ES-I3 (cell line): ENCODE data around the gene OR2H2.
A peak's percentile ranks its signal among the peaks of the same experiment; 100 is the strongest.

Experiments used
- H3K36me3 ChIP-seq: 2 replicates; pipeline ENCODE4 v1.6.1; 2013; ENCODE audit warnings: mild to moderate bottlenecking, low read length, control low read depth, moderate library complexity; ENCODE audit not compliant: insufficient read depth
- H3K4me1 ChIP-seq: 2 replicates; pipeline ENCODE4 v1.6.1; 2013; ENCODE audit warnings: mild to moderate bottlenecking, control low read depth, low read length; ENCODE audit not compliant: insufficient read depth
- H3K9ac ChIP-seq: 2 replicates; pipeline ENCODE4 v1.6.1; 2013; ENCODE audit warnings: low read depth, mild to moderate bottlenecking, low read length, moderate library complexity
- H3K9me3 ChIP-seq: 2 replicates; pipeline ENCODE4 v1.6.1; 2013; ENCODE audit warnings: mild to moderate bottlenecking, low read length, moderate library complexity; ENCODE audit not compliant: control insufficient read depth, insufficient read depth

The OR2H2 gene

DNA sequence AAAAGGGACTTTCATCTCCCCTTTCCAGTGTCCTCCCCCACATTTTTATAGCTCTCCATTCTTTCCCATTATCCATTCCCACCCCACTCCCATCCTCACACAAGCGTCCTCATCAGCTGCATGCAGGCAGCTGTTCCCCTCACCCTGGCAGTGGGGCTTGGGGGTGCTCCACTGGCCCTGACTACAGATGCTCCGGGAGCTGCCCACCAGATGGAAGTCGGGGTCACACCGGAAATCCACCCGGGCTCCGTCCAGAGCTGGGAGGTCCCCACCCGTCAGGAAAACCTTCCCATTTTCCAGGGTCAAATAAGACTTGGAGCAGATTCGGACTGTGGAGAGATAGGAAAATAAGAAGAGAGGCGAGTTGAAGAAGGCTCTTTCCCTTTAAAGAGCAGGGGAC is 45.4 kb downstream of the OR2H2 start:
- H3K4me1 ChIP-seq: peaks cover 28% of the 10 kb centered on the region
- no peaks in the 10 kb centered on the region for H3K36me3 ChIP-seq
- peak overlapping the region; percentile 32; the same call in 1 of the 2 replicates for H3K9ac ChIP-seq

DNA sequence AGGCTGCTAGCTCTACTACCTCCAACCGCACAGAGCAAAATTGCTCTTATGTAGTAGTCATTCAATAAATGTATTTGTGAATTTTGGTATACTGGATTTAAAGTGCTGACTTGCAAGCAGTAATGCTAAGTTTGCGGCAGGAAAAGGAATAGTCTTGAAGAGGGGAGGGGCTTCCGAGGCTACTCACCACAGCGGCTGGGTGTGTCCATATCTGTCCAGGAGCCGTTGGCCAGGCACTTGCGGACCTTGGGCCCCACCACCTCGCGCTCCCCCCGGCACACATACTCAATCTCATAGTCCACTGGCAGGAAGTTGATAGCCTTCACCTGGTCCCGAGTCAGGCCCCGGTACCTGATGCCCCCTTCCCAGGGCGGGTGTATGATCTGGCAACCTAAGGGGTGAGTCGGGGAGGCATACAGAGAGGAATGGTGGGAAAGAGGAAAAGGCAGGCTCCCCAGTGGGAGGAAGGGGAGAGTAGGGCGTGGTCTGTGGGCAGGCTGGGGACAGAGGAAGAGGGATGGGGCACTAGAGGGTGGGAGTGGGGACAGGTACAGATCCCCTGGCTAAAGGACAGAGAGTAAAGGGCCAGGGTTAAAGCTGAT is 46.4 kb downstream of the OR2H2 start:
- peak overlapping the region; percentile 63; the same call in 1 of the 2 replicates for H3K9ac ChIP-seq
- H3K9me3 ChIP-seq: no peaks in the 10 kb centered on the region
- H3K36me3 ChIP-seq: no peaks in the 10 kb centered on the region
- H3K4me1 ChIP-seq: peaks cover 18% of the 10 kb centered on the region

More for the DNA sequence above, 45.4 kb downstream of the OR2H2 start:
- H3K9me3 ChIP-seq: no peaks in the 10 kb centered on the region

DNA sequence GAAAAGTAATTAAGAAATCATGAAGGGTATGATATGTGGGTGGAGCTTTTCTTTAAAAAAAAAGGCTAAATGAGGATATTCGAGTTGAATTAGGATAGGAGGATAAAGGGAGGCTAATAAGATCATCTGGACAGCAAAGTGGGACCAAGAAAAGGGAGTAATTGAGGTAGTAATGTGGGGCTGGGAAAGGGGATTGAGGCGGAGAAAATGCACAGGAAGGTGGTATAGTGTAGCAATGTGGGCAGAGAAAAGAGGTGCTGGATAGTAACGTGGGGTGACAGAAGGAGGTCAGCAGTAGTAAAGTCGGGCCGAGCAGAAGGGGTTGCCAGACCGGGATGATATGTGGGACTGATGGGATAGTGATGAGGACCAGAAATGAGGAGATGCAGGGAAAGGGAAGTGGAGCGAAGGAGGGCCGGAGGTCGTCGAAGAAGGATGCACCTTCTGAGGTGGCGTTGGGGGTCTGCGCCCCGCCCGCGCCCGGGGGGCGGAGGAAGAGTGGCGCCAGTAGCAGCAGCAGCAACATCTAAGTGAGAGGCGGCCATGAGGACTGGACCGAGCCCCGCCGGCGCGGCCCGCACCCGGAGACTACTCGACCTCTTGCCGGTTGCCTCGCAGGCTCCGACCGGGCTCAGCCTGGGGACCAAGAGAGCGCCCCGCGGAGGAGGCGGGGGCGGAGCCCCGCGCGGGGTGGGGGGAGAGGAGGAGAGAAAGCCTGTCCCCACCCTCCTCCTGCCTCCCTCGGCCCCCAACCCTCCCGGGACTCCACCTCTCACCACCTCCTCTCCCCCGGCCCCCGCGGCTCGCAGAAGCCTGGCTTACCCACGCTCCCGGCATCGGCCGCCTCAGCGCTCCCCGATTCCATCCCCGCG is 47.2 kb downstream of the OR2H2 start:
- Histone ChIP-seq H3K4me1 (peaks cover 14% of the 10 kb centered on the region), H3K36me3 (no peaks in the 10 kb centered on the region), H3K9me3 (no peaks in the 10 kb centered on the region), H3K9ac (peak overlapping the region; percentile 63)

DNA sequence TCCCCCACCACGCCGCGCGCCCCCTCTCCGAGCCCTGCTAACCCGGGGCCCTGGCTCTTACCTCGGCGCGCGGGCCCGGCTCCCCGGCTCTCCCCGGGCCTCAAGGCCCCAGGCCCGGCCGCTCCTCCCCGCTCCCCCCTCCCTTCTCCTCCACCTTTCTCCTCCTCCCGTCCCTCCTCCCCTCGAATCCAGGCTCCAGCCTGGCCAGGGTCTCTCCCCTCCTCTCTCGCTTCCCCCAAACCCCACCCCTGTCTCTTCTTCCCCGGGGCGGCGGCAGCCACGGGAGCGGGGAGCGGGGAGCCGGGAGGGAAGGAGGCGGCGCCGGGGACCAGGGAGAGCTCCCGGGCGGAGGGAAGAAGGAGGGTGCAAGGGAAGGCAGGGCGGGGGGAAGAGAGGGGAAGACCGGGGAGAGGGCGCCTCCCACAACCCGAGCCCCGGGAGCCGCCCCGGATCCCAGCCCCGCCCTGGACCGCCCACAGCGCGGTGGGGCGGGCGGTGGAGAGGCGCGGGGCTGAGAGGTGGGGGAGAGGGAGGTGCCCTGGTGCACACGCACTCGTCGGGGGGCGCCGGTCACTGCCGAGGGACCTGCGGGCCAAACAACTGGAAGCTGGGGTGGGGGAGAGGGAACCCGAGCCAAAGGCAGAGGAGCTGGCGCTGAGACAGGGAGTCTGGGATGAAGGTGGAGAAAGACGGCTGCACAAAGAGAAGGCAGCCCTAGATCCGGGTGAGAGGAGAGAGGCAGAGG is 48.0 kb downstream of the OR2H2 start, which contains the start of gene GABBR1:
TSS of gene GABBR1 (minus strand) at position 395 of the 745 bp plus-strand sequence. CDS start 798 bp downstream, outside the sequence.
- Histone ChIP-seq H3K36me3 (no peaks in the 10 kb centered on the region), H3K9ac (peak within 1 kb of the TSS; percentile 63), H3K4me1 (peaks cover 14% of the 10 kb centered on the region), H3K9me3 (no peaks in the 10 kb centered on the region)

DNA sequence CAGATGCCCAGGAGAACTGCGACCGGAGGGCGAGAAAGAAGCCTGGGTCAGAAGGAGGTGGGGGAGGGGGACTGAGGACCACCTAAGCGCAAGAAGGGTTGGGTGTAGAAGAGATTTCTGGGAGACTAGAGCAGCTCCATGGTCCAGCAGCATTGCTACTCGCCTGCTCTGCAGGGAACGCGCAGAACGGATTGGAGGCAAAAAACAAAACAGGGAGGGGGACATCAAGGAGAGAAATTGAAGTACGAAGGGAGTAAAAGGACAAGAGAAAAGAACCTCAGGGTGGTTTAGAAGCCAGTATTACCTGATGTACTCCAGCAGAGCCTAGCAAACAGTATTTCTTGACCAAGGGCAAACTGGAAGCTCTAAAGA is 48.6 kb downstream of the OR2H2 start:
- Histone ChIP-seq H3K9ac (peak overlapping the region; percentile 63), H3K36me3 (no peaks in the 10 kb centered on the region), H3K4me1 (peaks cover 14% of the 10 kb centered on the region), H3K9me3 (no peaks in the 10 kb centered on the region)

DNA sequence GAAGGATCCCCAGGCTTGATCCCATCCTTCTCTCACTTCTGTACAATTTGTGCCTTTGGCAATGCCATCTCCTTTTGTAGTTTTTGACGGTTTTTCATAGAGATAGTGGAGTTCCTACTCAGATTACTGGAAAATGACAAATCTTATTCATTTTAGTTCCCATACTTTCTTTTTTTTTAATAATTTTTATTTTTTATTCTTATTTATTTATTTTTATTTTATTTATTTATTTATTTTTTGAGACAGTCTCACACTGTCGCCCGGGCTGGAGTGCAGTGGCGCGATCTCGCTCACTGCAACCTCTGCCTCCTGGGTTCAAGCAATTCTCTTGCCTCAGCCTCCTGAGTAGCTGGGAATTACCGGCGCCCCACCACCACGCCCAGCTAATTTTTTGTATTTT is 52.3 kb downstream of the OR2H2 start:
- no peak overlapping the region for H3K9ac ChIP-seq
- H3K4me1 ChIP-seq: peaks cover 5% of the 10 kb centered on the region; the same call in 1 of the 2 replicates
- no peaks in the 10 kb centered on the region for H3K36me3 ChIP-seq
- no peaks in the 10 kb centered on the region for H3K9me3 ChIP-seq
